ENCODE measurements around the gene NRROS.

- TF ChIP-seq, protein P1, sequence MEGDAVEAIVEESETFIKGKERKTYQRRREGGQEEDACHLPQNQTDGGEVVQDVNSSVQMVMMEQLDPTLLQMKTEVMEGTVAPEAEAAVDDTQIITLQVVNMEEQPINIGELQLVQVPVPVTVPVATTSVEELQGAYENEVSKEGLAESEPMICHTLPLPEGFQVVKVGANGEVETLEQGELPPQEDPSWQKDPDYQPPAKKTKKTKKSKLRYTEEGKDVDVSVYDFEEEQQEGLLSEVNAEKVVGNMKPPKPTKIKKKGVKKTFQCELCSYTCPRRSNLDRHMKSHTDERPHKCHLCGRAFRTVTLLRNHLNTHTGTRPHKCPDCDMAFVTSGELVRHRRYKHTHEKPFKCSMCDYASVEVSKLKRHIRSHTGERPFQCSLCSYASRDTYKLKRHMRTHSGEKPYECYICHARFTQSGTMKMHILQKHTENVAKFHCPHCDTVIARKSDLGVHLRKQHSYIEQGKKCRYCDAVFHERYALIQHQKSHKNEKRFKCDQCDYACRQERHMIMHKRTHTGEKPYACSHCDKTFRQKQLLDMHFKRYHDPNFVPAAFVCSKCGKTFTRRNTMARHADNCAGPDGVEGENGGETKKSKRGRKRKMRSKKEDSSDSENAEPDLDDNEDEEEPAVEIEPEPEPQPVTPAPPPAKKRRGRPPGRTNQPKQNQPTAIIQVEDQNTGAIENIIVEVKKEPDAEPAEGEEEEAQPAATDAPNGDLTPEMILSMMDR (IDR thresholded peaks at IDR 0.05) = no peak
- no peak for TF ChIP-seq POLR2A (IDR thresholded peaks at IDR 0.05)
- no peak for TF ChIP-seq POLR2AphosphoS5 (IDR thresholded peaks at IDR 0.05; ENCODE audit: insufficient read depth in 1 of 2, low read depth in 1 of 2)
These were observed 7.8 kb upstream of the NRROS start for GRCh38 chr3:196631682-196632045.

Data from vagina (tissue), 2 donors.